ENCODE data around the gene H2AZ2.
"Not testable (repeated sequence)": the region's sequence is repeated elsewhere in the genome, so short reads cannot be mapped to it uniquely, and the experiment has no call there.

The H2AZ2 gene

GRCh38 chr7:44787762-44788161, 60.1 kb downstream of the H2AZ2 start:
- DNase-seq (ENCODE audit: extremely low read depth in 1 of 2, low read depth in 1 of 2) = no peak

DNA sequence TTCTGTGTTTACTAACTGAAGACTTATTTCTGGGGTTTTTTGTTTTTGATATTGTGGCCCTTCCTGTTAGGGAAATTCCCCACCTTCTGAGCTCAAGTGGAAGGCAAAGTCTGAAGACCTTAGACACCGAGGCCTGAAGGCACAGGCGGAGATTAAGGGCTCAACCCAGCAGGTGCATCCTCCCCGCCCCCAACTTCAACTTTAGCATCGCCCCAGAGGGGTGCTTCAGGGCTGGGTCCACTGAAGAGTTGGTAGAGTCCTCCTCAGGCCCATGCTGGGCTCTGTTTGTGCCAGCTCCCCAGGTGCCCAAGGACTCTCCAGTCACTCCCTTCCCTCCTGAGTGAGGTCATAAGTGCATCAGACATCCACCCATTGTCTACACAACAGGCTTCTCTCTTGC, 60.8 kb downstream of the H2AZ2 start:
- DNase-seq (ENCODE audit: extremely low read depth in 1 of 2, low read depth in 1 of 2) = no peak

- not testable (repeated sequence) for DNase-seq (ENCODE audit: extremely low read depth in 1 of 2, low read depth in 1 of 2)
Observed at GRCh38 chr7:44785218-44785617, 62.7 kb downstream of the H2AZ2 start.

DNA sequence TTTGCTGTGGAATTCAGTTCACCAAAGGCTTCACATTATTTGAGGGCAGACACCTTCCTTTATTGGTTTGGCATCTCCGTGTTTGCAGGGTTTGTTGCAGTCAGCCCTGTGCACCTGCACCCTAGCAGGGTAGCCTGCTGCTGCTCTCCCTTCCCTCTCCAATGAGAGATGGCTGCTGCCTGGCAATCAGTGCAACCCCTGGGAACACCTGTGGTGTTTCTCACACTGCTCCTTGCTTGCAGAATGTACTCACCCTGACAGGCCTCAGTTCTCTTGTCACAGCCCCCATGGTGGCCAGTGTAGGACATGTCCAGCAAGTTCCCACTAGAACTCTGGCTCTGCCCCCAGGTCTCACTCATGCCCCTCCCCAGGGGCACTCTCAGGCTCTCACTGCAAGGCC, 63.5 kb downstream of the H2AZ2 start:
- no peak for DNase-seq (ENCODE audit: extremely low read depth in 1 of 2, low read depth in 1 of 2)

GRCh38 chr7:44783407-44783806, 64.5 kb downstream of the H2AZ2 start:
- no peak for DNase-seq (ENCODE audit: extremely low read depth in 1 of 2, low read depth in 1 of 2)

DNA sequence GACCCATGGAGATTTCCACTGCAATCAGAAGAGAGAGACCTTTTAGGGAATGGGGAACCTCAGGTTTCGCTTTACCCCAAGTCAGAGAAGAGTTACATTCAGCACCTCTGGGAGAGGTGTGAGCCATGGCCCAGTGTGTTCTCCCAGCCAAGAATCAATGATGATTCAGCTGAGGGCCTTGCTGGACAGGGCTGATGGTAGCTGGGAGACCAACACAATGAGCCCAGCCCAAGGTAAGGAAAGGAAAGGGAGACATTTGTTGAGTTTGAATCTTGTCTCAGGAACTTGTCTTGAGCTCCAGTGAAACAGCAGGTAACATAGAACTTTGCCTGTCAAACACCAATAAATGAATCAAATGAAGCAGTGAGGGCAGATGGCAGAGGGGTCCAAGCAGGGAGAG, 65.4 kb downstream of the H2AZ2 start:
- no peak for DNase-seq (ENCODE audit: extremely low read depth in 1 of 2, low read depth in 1 of 2)

Data from stimulated activated CD8-positive, alpha-beta memory T cell treated with anti-CD3 and anti-CD28 coated beads, Interleukin-7, amount 100 ng/mL, for 48 hours (primary cell).